ENCODE results near the gene EXOC2.
"Not testable (repeated sequence)": the region's sequence is repeated elsewhere in the genome, so short reads cannot be mapped to it uniquely, and the experiment has no call there.

Gene EXOC2

GRCh38 chr6:665403-666267 is 27.3 kb downstream of the EXOC2 start:
- TF ChIP-seq CTCF (IDR thresholded peaks at IDR 0.05; ENCODE audit: low read depth, low read length), result no peak

GRCh38 chr6:663788-664187 is 29.2 kb downstream of the EXOC2 start:
- H3K4me3 ChIP-seq (ENCODE audit: low read depth, low read length), result not testable (repeated sequence)

More at GRCh38 chr6:665403-666267, 27.3 kb downstream of the EXOC2 start:
- no peak overlapping the region for H3K4me3 ChIP-seq (ENCODE audit: low read depth, low read length)

- H3K4me3 ChIP-seq (ENCODE audit: low read depth, low read length), result no peak overlapping the region
- TF ChIP-seq CTCF (IDR thresholded peaks at IDR 0.05; ENCODE audit: low read depth, low read length), result no peak
These were observed 33.0 kb downstream of the EXOC2 start for GRCh38 chr6:659716-660581.

GRCh38 chr6:658244-658643 is 34.7 kb downstream of the EXOC2 start:
- H3K4me3 ChIP-seq (ENCODE audit: low read depth, low read length), result no peak overlapping the region
- TF ChIP-seq CTCF (IDR thresholded peaks at IDR 0.05; ENCODE audit: low read depth, low read length), result no peak

GRCh38 chr6:657743-658142 is 35.2 kb downstream of the EXOC2 start:
- no peak for TF ChIP-seq CTCF (IDR thresholded peaks at IDR 0.05; ENCODE audit: low read depth, low read length)
- H3K4me3 ChIP-seq (ENCODE audit: low read depth, low read length), result no peak overlapping the region

- TF ChIP-seq CTCF (IDR thresholded peaks at IDR 0.05; ENCODE audit: low read depth, low read length), result no peak
- no peak within 1 kb of the TSS for H3K4me3 ChIP-seq (ENCODE audit: low read depth, low read length)
These were observed 36.3 kb downstream of the EXOC2 start, which contains the start of gene HUS1B for GRCh38 chr6:656460-657252. TSS of gene HUS1B (minus strand) at chr6:657100. CDS start at chr6:656944, 156 bp downstream.

GRCh38 chr6:654136-654535 is 38.8 kb downstream of the EXOC2 start:
- H3K4me3 ChIP-seq (ENCODE audit: low read depth, low read length), result no peak overlapping the region
- TF ChIP-seq CTCF (IDR thresholded peaks at IDR 0.05; ENCODE audit: low read depth, low read length), result no peak

All from WI38 (cell line).